ENCODE measurements around the gene IGF2BP2. TPM values are rescaled to one million over a fixed set of nuclear protein-coding genes. Genes with fewer than 3 reads are reported as not detected.

The IGF2BP2 gene
- total RNA-seq, 1 experiment from 2014 or later, result 133 TPM

GRCh38 chr3:185595526-185595925 lies 229.3 kb downstream of the IGF2BP2 start (continued):
- TF ChIP-seq ZNF416 (CRISPR knock-in tag; IDR thresholded peaks at IDR 0.05) (no peak), IRF1 (CRISPR knock-in tag; IDR thresholded peaks at IDR 0.05) (no peak), OVOL2 (CRISPR knock-in tag; IDR thresholded peaks at IDR 0.05; ENCODE audit: borderline replicate concordance) (no peak)

- no peak overlapping the region for H3K27ac Mint-ChIP-seq
- TF ChIP-seq, protein P1, sequence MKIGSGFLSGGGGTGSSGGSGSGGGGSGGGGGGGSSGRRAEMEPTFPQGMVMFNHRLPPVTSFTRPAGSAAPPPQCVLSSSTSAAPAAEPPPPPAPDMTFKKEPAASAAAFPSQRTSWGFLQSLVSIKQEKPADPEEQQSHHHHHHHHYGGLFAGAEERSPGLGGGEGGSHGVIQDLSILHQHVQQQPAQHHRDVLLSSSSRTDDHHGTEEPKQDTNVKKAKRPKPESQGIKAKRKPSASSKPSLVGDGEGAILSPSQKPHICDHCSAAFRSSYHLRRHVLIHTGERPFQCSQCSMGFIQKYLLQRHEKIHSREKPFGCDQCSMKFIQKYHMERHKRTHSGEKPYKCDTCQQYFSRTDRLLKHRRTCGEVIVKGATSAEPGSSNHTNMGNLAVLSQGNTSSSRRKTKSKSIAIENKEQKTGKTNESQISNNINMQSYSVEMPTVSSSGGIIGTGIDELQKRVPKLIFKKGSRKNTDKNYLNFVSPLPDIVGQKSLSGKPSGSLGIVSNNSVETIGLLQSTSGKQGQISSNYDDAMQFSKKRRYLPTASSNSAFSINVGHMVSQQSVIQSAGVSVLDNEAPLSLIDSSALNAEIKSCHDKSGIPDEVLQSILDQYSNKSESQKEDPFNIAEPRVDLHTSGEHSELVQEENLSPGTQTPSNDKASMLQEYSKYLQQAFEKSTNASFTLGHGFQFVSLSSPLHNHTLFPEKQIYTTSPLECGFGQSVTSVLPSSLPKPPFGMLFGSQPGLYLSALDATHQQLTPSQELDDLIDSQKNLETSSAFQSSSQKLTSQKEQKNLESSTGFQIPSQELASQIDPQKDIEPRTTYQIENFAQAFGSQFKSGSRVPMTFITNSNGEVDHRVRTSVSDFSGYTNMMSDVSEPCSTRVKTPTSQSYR (CRISPR knock-in tag; IDR thresholded peaks at IDR 0.05), result no peak
- TF ChIP-seq ZNF416 (CRISPR knock-in tag; IDR thresholded peaks at IDR 0.05) (no peak), ATF1 (CRISPR knock-in tag; IDR thresholded peaks at IDR 0.05) (no peak), ELF4 (CRISPR knock-in tag; IDR thresholded peaks at IDR 0.05; ENCODE audit: low read depth) (no peak), ESRRA (CRISPR knock-in tag; IDR thresholded peaks at IDR 0.05; ENCODE audit: borderline replicate concordance) (no peak), EMX1 (CRISPR knock-in tag; IDR thresholded peaks at IDR 0.05) (no peak), FOXP1 (CRISPR knock-in tag; IDR thresholded peaks at IDR 0.05; ENCODE audit: borderline replicate concordance) (no peak)
- no peak overlapping the region for H3K4me3 Mint-ChIP-seq
- no peak for DNase-seq (ENCODE audit: low spot score)
- H3K9me3 Mint-ChIP-seq, result no peaks in the 10 kb centered on the region
- H3K36me3 Mint-ChIP-seq, result peaks cover 8% of the 10 kb centered on the region; the same call in 1 of the 2 replicates
- CTCF ChIA-PET, result no interaction called here
- H3K4me1 Mint-ChIP-seq, result no peaks in the 10 kb centered on the region
- POLR2A ChIA-PET, result no interaction called here
- no peak for ATAC-seq
- no peaks in the 10 kb centered on the region for H3K27me3 Mint-ChIP-seq (ENCODE audit: low read depth)
Measured at GRCh38 chr3:185594073-185594472, 230.8 kb downstream of the IGF2BP2 start.

Small RNA genes within 50 kb of the gene (microRNA-seq; reads per million reads assigned to microRNA genes)
- not detected for gene MIR548AQ (ENCODE audit: borderline number of aligned reads)

Other genes starting within 250 kb of the IGF2BP2 start
- gene SENP2, start 238.7 kb downstream of the IGF2BP2 start, total RNA-seq (2021), result 55.0 to 57.2 TPM (median 56.9 TPM) in 3 replicates
- 214 to 240 TPM (median 236 TPM) in 3 replicates for gene TRA2B, start 113.0 kb upstream of the IGF2BP2 start, total RNA-seq (2021)

All from WTC11 (cell line).